Activated CD4-positive, alpha-beta T cell treated with anti-CD3 and anti-CD28 coated beads, Interleukin-2, amount 10 ng/mL, durations not matched to agents 7 days and 5 days (primary cell): Measurements from ENCODE around the gene STX12. TPM values are rescaled to one million over a fixed set of nuclear protein-coding genes. Genes with fewer than 3 reads are reported as not detected.
A peak's percentile ranks its signal among the peaks of the same experiment; 100 is the strongest.
"Not testable (repeated sequence)": the region's sequence is repeated elsewhere in the genome, so short reads cannot be mapped to it uniquely, and the experiment has no call there.

ENCODE experiments used
- CTCF ChIA-PET: fragments of 350-600 bp; sonication (Branson Sonifier 250); formaldehyde crosslinking; loops from one replicate; lab custom pipeline; 2021; ENCODE audit warnings: antibody characterized with exemption; lab: Charles Lee
- POLR2A ChIA-PET: fragments of 350-600 bp; sonication (Branson Sonifier 250); formaldehyde crosslinking; loops from one replicate; lab custom pipeline; 2021; ENCODE audit warnings: antibody characterized with exemption; lab: Charles Lee
- DNase-seq: peaks from one replicate; pipeline ENCODE4 v3.0.0-alpha.2; 2020
- H3K27ac Mint-ChIP-seq: one replicate; pipeline ENCODE4 v1.8.0; 2021; ENCODE audit warnings: mild to moderate bottlenecking, moderate library complexity, mixed read lengths
- H3K27me3 Mint-ChIP-seq: one replicate; pipeline ENCODE4 v1.8.0; 2021; ENCODE audit warnings: mixed read lengths
- H3K36me3 Mint-ChIP-seq: one replicate; pipeline ENCODE4 v1.8.0; 2021; ENCODE audit warnings: low read depth, mixed read lengths
- H3K4me1 Mint-ChIP-seq: one replicate; pipeline ENCODE4 v1.8.0; 2021; ENCODE audit warnings: mixed read lengths
- H3K4me3 Mint-ChIP-seq: one replicate; pipeline ENCODE4 v1.8.0; 2021; ENCODE audit warnings: mild to moderate bottlenecking, moderate library complexity, mixed read lengths
- H3K9me3 Mint-ChIP-seq: one replicate; pipeline ENCODE4 v1.8.0; 2021; ENCODE audit warnings: mixed read lengths
- total RNA-seq, 2 experiments: library from RNA; stranded (reverse); gene quantifications; one replicate each; pipeline ENCODE4 v1.2.3, GENCODE V29; 2021

STX12 gene
- total RNA-seq, 2 experiments from 2014 or later, result 25.4 to 28.7 TPM

GRCh38 chr1:27755865-27756264 is 17.2 kb upstream of the STX12 start:
- Mint-ChIP-seq H3K9me3 (no peaks in the 10 kb centered on the region), H3K27ac (no peak overlapping the region), H3K27me3 (no peaks in the 10 kb centered on the region), H3K4me1 (peaks cover 2% of the 10 kb centered on the region), H3K36me3 (peaks cover 22% of the 10 kb centered on the region), H3K4me3 (no peak overlapping the region)
- DNase-seq, result no peak
- ChIA-PET CTCF (no interaction called here), POLR2A (no interaction called here)

- H3K4me1 Mint-ChIP-seq, result no peaks in the 10 kb centered on the region
- H3K36me3 Mint-ChIP-seq, result peaks cover 15% of the 10 kb centered on the region
- DNase-seq, result no peak
- no peaks in the 10 kb centered on the region for H3K27me3 Mint-ChIP-seq
- H3K27ac Mint-ChIP-seq, result no peak overlapping the region
- ChIA-PET POLR2A (no interaction called here), CTCF (interaction anchor here (0.9 to 1.1 kb wide), 2 partner anchors 17 to 148 kb away, joined by 3 read pairs; no protein-coding TSS in a partner anchor)
- no peaks in the 10 kb centered on the region for H3K9me3 Mint-ChIP-seq
- H3K4me3 Mint-ChIP-seq, result no peak overlapping the region
Observed at GRCh38 chr1:27759236-27759635, 13.8 kb upstream of the STX12 start.

GRCh38 chr1:27760426-27760825 is 12.6 kb upstream of the STX12 start:
- H3K27me3 Mint-ChIP-seq, result no peaks in the 10 kb centered on the region

GRCh38 chr1:27762033-27762432 is 11.0 kb upstream of the STX12 start:
- CTCF ChIA-PET, result interaction anchor here (1.0 kb wide), 1 partner anchor 9 kb away, joined by 3 read pairs; no protein-coding TSS in a partner anchor
- Mint-ChIP-seq H3K36me3 (peaks cover 9% of the 10 kb centered on the region), H3K9me3 (no peaks in the 10 kb centered on the region), H3K27ac (no peak overlapping the region), H3K27me3 (no peaks in the 10 kb centered on the region), H3K4me1 (peaks cover 8% of the 10 kb centered on the region), H3K4me3 (no peak overlapping the region)
- POLR2A ChIA-PET, result no interaction called here
- DNase-seq, result no peak

More at GRCh38 chr1:27760426-27760825, 12.6 kb upstream of the STX12 start:
- H3K27ac Mint-ChIP-seq, result no peak overlapping the region
- POLR2A ChIA-PET, result no interaction called here
- H3K9me3 Mint-ChIP-seq, result no peaks in the 10 kb centered on the region
- no peak overlapping the region for H3K4me3 Mint-ChIP-seq
- DNase-seq, result no peak
- CTCF ChIA-PET, result interaction anchor here (0.9 to 1.0 kb wide), 3 partner anchors 8 to 25 kb away, joined by 3 to 4 read pairs (median 3); no protein-coding TSS in a partner anchor
- no peaks in the 10 kb centered on the region for H3K4me1 Mint-ChIP-seq
- peaks cover 11% of the 10 kb centered on the region for H3K36me3 Mint-ChIP-seq

- H3K4me1 Mint-ChIP-seq, result peaks cover 8% of the 10 kb centered on the region
- ChIA-PET POLR2A (no interaction called here), CTCF (interaction anchor here (0.6 to 1.1 kb wide), 2 partner anchors 38 to 199 kb away, joined by 3 read pairs; partner anchors contain the start of gene FAM76A)
- no peak overlapping the region for H3K4me3 Mint-ChIP-seq
- H3K9me3 Mint-ChIP-seq, result no peaks in the 10 kb centered on the region
- H3K36me3 Mint-ChIP-seq, result peaks cover 5% of the 10 kb centered on the region
- DNase-seq, result no peak
- H3K27ac Mint-ChIP-seq, result peak overlapping the region; percentile 41
- no peaks in the 10 kb centered on the region for H3K27me3 Mint-ChIP-seq
Observed at GRCh38 chr1:27763358-27763757, 9.7 kb upstream of the STX12 start.

- Mint-ChIP-seq H3K9me3 (no peaks in the 10 kb centered on the region), H3K27me3 (no peaks in the 10 kb centered on the region), H3K4me1 (peaks cover 28% of the 10 kb centered on the region), H3K27ac (no peak overlapping the region), H3K4me3 (no peak overlapping the region), H3K36me3 (no peaks in the 10 kb centered on the region)
- CTCF ChIA-PET, result interaction anchor here (0.6 to 3.1 kb wide), 8 partner anchors 8 to 214 kb away, joined by 3 to 13 read pairs (median 4); partner anchors contain the start of genes FAM76A and IFI6
- POLR2A ChIA-PET, result no interaction called here
- no peak for DNase-seq
Observed at GRCh38 chr1:27770293-27770830, 2.7 kb upstream of the STX12 start.

GRCh38 chr1:27772036-27772931 is 735 bp upstream of the STX12 start:
- H3K27me3 Mint-ChIP-seq, result no peaks in the 10 kb centered on the region
- H3K36me3 Mint-ChIP-seq, result peaks cover 11% of the 10 kb centered on the region
- DNase-seq, result no peak
- H3K4me1 Mint-ChIP-seq, result peaks cover 31% of the 10 kb centered on the region
- ChIA-PET POLR2A (interaction anchor here (0.6 to 1.0 kb wide), 4 partner anchors 46 to 474 kb away, joined by 3 to 4 read pairs (median 3); partner anchors contain the start of genes FAM76A and PPP1R8), CTCF (interaction anchor here (0.5 to 3.1 kb wide), 10 partner anchors 9 to 851 kb away, joined by 3 to 13 read pairs (median 3); partner anchors contain the start of genes FAM76A and MAP3K6)
- H3K27ac Mint-ChIP-seq, result peak overlapping the region; percentile 94
- no peaks in the 10 kb centered on the region for H3K9me3 Mint-ChIP-seq
- peak overlapping the region; percentile 97 for H3K4me3 Mint-ChIP-seq

- CTCF ChIA-PET, result interaction anchor here (0.8 to 3.1 kb wide), 7 partner anchors 9 to 104 kb away, joined by 3 to 13 read pairs (median 3); partner anchors contain the start of genes FAM76A and IFI6
Observed at GRCh38 chr1:27773826-27774445, 917 bp downstream of the STX12 start.

GRCh38 chr1:27774654-27775053 is 1.6 kb downstream of the STX12 start:
- no peak for DNase-seq
- H3K9me3 Mint-ChIP-seq, result no peaks in the 10 kb centered on the region
- H3K4me1 Mint-ChIP-seq, result peaks cover 36% of the 10 kb centered on the region
- H3K4me3 Mint-ChIP-seq, result no peak overlapping the region
- ChIA-PET POLR2A (no interaction called here), CTCF (interaction anchor here (1.3 to 1.5 kb wide), 2 partner anchors 11 to 89 kb away, joined by 3 to 7 read pairs; no protein-coding TSS in a partner anchor)
- no peaks in the 10 kb centered on the region for H3K27me3 Mint-ChIP-seq
- no peak overlapping the region for H3K27ac Mint-ChIP-seq
- peaks cover 15% of the 10 kb centered on the region for H3K36me3 Mint-ChIP-seq

More at GRCh38 chr1:27773826-27774445, 917 bp downstream of the STX12 start:
- no peaks in the 10 kb centered on the region for H3K9me3 Mint-ChIP-seq
- peaks cover 36% of the 10 kb centered on the region for H3K4me1 Mint-ChIP-seq
- H3K27me3 Mint-ChIP-seq, result no peaks in the 10 kb centered on the region
- POLR2A ChIA-PET, result no interaction called here
- H3K27ac Mint-ChIP-seq, result peak overlapping the region; percentile 98
- peak overlapping the region; percentile 97 for H3K4me3 Mint-ChIP-seq
- no peak for DNase-seq
- peaks cover 15% of the 10 kb centered on the region for H3K36me3 Mint-ChIP-seq

GRCh38 chr1:27775336-27775735 is 2.3 kb downstream of the STX12 start:
- Mint-ChIP-seq H3K4me1 (peaks cover 36% of the 10 kb centered on the region), H3K36me3 (peaks cover 15% of the 10 kb centered on the region)
- H3K4me3 Mint-ChIP-seq, H3K27me3 Mint-ChIP-seq, DNase-seq, H3K27ac Mint-ChIP-seq, H3K9me3 Mint-ChIP-seq, POLR2A ChIA-PET: not testable (repeated sequence)
- CTCF ChIA-PET, result interaction anchor here (1.3 to 2.0 kb wide), 3 partner anchors 10 to 88 kb away, joined by 3 to 7 read pairs (median 6); partner anchors contain the start of gene FAM76A

GRCh38 chr1:27776276-27776675 is 3.3 kb downstream of the STX12 start:
- CTCF ChIA-PET, result interaction anchor here (0.6 to 2.0 kb wide), 2 partner anchors 51 to 675 kb away, joined by 3 to 6 read pairs; partner anchors contain the start of gene FAM76A
- H3K36me3 Mint-ChIP-seq, result peaks cover 15% of the 10 kb centered on the region

GRCh38 chr1:27778056-27778455 is 5.0 kb downstream of the STX12 start:
- Mint-ChIP-seq H3K27me3 (no peaks in the 10 kb centered on the region), H3K4me3 (no peak overlapping the region), H3K4me1 (peaks cover 27% of the 10 kb centered on the region), H3K27ac (no peak overlapping the region), H3K36me3 (peaks cover 15% of the 10 kb centered on the region), H3K9me3 (no peaks in the 10 kb centered on the region)
- POLR2A ChIA-PET, result no interaction called here
- CTCF ChIA-PET, result interaction anchor here (0.6 kb wide), 1 partner anchor 373 kb away, joined by 4 read pairs; no protein-coding TSS in a partner anchor
- DNase-seq, result no peak

More at GRCh38 chr1:27776276-27776675, 3.3 kb downstream of the STX12 start:
- POLR2A ChIA-PET, result interaction anchor here (0.6 kb wide), 1 partner anchor 10 kb away, joined by 5 read pairs; no protein-coding TSS in a partner anchor
- not testable (repeated sequence) for H3K27me3 Mint-ChIP-seq, DNase-seq, H3K27ac Mint-ChIP-seq, H3K4me3 Mint-ChIP-seq, H3K9me3 Mint-ChIP-seq
- peaks cover 36% of the 10 kb centered on the region for H3K4me1 Mint-ChIP-seq
